GM12891 (cell line): ENCODE measurements around the gene GABRA6.

Experiments
- POLR2A ChIP-seq: IDR thresholded peaks from 2 replicates; pipeline ENCODE4 v1.6.1; 2011; ENCODE audit warnings: low read depth, low read length, control low read depth
- POLR2AphosphoS5 ChIP-seq: IDR thresholded peaks from 2 replicates; pipeline ENCODE4 v1.6.1; 2011; ENCODE audit warnings: low read depth, low read length, control low read depth
- SPI1 ChIP-seq: IDR thresholded peaks from 2 replicates; pipeline ENCODE4 v1.6.1; 2011; ENCODE audit warnings: low read depth, low read length, control low read depth
- TAF1 ChIP-seq: IDR thresholded peaks from 2 replicates; pipeline ENCODE4 v1.6.1; 2011; ENCODE audit warnings: low read depth, low read length, control low read depth

DNA sequence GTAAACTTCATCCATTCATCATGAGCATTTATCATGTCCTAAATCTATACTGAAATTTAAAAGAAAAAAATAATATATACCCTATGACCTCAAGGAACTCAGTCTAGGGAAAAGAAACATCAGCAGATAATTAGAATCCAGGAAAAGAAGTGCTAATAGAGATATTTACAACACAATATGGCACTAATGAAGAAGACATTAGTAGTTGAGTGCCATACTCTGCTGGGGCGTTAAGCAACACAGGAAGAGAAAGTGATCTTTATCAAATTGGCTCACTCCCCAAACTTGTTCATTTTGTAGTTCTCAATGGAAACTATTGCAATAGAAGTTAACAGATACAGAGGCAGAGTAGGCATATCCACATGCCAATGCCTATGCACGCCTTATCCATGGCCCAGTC, 27.5 kb downstream of the GABRA6 start:
- no peak for TF ChIP-seq POLR2A
- TF ChIP-seq SPI1 = no peak
- TF ChIP-seq TAF1 = no peak
- TF ChIP-seq POLR2AphosphoS5 = no peak
